Effector CD8-positive, alpha-beta T cell (primary cell): ENCODE data around the gene PARK7.

Source experiments
- DNase-seq: peaks from one replicate; lab custom pipeline; 2025; lab: John Stamatoyannopoulos, UW

Gene PARK7

DNA sequence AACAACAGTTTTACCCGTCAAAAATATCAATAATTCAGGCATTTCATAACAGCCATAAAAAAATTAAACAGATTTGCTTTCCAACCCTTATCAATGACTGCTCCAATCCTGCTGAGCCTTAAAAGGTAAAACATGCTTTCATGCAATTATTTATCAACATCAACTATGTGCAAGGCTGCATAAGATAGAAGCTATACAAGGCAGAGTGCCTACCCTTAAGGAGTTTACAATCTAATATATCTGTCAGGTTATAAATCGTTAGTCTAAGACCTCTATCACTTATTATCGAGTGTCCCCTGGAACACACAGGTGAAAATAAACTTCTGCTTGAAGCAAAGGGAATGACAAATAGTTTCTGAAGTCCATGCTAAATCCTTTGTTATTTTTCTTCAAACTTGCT, 62.8 kb downstream of the PARK7 start:
- no peak for DNase-seq

DNA sequence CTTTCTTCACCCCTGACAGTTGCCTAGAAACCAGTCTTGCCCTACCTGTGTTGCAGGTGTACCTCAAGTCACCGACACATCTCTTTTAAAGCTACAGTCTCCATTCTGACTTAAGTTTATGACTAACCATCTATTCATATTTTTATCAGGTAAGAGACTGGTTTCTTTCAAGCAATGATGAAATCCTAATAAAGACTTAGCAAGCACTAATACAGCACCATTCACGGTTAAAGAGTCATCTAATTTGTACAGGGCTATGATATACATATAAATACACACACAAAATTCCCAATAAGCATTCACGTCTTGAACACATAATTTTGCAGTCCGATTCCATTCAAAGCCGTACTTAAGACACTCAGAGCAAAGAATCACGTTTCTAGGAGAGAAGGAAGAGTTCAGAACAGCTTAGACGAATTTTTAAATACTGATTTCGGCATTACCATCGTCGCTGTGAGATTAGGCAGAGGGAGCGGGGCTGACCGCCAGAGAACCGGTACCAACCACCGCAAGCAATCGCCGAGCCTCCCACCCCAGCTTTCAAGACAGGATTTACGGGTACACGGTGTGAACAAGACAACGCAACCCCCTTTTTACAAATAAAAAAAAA, 63.7 kb downstream of the PARK7 start:
- no peak for DNase-seq

DNA sequence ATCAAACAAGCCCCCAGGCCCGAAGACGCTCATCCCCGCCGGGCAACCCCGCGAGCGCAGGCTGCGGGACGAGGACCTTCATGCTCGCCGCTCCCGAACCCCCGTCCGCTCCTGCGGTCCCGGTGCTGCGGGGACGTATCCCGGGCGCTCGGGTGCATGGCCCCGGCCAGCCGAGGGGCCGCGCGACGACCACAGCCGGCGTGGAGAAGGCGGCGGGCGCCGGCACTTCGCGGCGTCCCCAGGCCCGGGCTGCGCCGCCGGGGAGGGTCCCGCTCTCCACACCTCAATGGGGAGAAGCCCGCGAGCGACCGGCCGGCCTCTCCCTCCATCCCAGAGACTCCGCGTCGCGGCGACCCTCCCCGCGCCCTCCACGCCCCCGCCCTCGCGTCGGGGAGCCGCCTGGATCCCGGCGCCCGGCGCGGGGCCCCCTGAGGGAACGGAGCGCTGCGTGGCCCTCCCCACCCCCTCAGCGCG, 64.2 kb downstream of the PARK7 start:
- DNase-seq, result no peak

DNA sequence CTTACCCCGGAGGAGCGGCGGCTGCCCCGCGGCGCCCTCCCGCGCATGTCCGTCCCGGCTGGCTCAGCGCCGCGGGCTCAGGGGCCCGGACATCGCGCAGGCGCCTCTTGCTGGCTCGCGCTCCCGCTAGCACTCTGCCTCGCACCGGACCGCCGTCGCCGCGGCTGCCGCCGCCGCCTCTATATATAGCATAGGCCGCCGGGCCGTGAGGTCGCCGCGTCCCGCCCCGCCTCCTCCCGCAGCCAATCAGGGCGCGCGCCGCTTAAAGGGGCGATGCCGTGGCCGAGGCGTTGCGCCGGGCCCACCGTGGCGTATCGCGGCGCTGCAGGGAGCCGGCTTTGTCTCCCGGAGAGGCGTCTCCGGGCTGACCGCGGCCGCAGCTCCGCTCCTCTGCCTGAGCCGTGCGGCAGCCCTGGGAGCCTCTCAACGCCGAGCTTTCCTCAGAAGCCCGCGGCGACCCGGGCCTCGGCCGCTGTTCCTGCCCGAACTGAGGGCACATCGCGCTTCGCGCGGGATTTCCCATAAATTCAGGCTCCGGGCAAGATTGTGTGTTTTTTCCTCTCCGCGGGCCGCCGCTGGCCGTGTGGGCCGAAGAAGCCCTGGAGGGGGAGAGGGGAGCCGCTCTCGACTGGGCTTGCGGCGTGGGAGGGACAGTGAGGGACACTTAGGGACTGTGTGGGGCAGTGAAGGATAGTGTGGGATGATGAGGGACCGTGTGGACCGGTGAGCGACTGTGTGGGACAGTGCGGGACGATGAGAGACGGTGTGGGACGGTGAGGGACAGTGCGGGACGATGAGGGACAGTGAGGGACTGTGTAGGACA, 64.9 kb downstream of the PARK7 start, which contains the start of gene ERRFI1:
TSS of gene ERRFI1 (minus strand) at position 157 of the 823 bp plus-strand sequence. CDS start 10,690 bp downstream, outside the sequence.
- DNase-seq, result peak; percentile 80

DNA sequence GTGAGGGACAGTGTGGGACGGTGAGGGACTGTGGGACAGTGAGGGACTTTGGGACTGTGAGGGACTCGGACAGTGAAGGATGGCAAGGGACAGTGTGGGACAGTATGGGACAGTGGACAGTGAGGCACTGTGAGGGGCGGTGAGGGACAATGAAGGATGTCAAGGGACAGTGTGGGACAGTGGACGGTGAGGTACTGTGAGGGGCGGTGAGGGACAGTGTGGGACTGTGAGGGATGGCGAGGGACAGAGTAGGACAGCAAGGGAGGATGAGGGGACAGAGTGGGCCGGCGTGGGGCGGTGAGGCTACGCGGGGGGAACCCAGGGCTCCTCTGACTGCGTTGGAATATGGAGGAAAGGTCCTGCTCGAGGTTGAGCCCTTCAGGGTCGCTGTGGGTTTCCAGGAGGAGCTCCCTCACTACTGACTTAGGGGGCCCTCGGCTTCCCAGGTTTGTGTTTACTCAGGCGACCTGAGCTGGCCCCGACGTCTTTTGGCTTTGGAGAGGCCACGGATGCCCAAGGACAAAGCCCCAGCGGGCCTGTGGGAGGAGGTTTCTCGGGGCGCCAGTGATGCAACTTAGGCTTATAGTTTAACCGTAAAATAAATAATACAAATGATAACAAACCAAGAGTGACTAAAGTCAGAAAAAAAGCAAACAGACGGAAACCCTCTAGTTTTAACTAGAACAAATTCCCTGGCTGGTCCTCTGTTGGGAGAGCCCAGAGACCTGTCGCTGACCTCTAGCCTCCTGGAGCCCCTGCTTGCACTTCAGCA, 65.7 kb downstream of the PARK7 start:
- no peak for DNase-seq

DNA sequence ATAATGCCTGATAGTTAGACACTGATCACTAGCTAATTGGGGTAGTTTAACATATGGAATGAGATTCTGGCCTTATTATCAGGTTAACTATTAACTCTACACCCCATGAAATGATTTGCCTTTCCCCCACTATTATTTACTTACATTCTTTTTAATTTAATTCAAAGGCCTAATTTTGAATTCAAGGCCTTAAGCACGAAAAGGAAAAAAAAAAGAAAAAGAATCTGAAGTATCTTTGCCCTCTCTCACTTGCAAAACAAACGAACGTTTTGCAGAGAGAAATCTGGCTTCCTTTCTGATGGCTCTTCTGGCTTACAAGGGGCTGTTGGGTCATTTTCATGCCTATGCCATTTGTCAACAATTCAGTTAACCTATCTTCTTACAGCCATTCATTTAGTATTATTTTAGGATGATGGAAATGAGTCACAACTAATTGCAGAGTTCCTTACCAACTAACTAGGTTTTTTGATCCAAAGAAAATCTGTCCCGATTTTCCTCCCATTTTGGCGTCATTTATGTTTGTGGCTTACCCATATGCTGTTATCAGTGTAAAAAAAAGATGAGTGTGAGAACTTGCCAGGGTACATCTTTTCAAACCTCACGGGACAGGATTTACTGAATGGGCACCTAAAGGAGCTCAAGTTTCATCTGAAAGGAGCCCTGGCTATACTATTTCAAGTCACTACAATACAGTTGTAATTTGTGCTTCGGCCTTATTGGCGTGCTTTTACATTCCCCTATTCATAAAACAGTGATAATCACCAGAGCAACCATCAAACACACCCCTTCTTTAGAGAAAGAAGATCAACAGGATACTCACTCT, 66.4 kb downstream of the PARK7 start:
- no peak for DNase-seq

DNA sequence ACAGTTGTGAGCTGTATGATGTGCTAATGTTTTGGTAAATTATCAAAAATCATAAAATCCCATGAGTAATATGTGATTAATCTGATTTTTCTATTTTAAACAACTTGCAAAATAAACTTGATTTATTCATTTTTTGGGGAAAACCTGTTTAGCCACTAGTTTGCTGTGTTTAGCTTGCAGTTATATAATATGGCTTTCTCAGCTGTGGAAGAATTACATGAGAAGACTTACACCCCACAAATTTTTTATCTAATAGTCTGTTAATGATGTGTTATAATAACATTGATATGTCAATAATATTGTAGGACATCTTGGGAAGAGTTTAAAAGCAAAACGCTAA, 67.0 kb downstream of the PARK7 start:
- no peak for DNase-seq

DNA sequence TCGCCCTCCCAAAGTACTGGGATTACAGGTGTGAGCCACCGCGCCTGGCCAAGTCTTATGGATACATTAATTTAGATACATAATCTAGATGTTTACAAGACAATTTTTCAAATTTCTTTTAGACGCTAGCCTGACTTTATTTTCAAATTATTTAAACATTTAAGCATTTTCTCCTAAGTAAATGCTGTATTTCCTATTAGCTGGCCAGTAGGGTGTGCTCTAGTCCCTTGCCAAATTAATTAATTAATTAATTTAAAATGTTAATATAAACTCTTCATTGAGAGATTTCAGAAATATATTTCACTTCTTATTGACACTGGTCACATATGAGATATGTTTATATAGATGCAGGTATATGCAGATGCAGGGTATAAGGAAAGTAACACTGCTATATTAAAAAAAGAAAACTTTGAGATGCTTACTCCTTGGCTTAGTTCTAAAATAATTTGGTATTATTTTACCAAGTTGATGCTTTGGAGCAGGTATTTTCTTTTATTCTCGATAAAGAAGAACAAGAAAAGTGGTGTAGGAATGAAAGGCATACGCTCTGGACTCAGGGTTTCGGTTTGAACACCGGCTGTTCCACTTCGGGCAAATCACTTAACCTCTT, 69.8 kb downstream of the PARK7 start:
- no peak for DNase-seq

DNA sequence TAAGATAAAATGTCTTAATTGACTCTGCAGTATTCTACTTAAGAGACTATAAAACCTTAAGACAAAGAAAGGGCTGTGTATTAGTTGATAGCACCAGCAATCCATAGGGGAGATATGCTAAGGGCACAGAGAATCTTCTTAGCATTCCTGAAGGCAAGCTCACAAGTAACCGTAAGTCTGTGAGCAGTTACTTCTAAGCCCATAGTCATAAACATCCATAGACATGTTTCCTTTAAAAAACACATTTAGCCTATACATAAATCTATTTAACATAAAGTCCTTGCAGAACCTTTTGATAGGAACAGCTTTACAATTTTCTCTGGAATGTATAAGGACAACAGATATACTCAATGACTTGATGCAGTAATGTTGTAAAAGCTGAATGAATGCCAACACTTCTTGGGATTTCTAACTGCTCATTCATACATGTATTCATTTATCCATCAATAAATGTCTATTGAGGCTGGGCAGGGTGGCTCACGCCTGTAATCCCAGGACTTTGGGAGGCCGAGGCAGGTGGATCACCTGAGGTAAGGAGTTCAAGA, 70.9 kb downstream of the PARK7 start:
- no peak for DNase-seq

DNA sequence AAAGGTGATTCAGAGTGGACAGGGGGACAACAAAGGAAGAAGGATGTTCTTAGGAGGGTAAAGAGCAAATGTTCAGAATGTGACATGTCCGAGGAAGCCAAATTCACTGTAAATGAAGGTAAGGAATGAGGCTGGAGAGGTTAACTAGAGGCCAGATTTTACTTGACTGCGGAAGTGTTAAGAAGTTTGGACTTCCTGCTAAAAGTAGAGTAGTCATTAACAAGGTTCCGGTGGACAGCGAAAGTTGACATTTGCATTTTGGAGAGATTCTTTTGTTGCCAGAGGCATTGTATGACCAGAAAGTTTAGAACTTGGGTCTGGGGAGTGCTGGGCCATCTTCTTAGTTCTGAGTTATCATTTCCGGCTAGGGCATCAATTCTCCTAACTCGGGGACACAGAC, 71.8 kb downstream of the PARK7 start:
- DNase-seq, result no peak
